NCI-H2227 treated with DMSO at 0.1 percent for 48 hours (cell line): ENCODE data around the gene TECPR1.

Experiments used
- DNase-seq: peaks from one replicate; lab custom pipeline; 2025; lab: John Stamatoyannopoulos, UW

Gene TECPR1

DNA sequence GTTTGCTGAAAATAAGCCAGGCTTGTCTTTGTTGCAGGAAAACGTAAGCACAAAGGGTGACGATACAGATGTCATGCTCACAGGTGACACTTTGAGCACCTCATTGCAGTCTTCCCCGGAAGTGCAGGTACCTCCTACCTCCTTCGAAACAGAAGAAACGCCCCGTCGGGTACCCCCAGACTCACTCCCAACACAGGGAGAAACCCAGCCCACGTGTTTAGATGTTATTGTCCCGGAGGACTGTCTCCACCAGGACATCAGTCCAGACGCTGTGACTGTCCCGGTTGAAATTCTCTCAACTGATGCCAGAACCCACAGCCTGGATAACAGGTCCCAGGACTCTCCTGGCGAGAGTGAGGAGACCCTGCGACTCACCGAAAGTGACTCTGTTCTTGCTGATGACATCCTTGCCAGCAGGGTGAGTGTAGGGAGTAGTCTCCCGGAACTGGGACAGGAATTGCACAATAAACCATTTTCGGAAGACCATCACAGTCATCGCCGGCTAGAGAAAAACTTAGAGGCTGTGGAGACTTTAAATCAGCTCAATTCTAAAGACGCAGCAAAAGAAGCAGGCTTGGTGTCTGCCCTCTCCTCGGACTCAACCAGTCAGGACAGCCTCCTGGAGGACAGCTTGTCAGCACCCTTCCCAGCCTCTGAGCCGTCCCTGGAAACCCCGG, 59.1 kb downstream of the TECPR1 start:
- no peak for DNase-seq

DNA sequence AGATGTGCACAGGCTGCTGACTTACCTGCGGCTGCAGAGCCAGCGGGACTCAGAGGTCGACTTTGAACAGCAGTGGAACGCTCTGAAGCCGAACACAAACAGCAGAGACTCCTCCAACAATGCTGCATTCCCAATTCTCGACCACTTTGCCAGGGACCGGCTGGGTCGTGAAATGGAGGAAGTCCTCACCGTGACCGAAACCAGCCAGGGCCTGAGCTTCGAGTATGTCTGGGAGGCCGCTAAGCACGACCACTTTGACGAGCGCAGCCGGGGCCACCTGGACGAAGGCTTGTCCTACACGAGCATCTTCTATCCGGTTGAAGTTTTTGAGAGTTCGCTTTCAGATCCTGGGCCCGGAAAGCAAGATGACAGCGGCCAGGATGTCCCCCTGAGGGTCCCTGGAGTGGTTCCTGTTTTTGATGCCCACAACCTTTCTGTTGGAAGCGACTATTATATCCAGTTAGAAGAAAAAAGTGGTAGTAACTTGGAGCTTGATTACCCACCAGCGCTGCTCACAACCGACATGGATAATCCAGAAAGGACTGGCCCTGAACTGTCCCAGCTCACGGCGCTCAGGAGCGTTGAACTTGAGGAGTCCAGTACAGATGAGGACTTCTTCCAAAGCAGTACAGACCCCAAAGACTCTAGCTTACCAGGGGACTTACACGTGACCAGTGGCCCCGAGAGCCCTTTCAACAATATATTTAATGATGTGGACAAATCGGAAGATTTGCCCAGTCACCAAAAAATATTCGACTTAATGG, 60.2 kb downstream of the TECPR1 start:
- no peak for DNase-seq

- no peak for DNase-seq
Measured at GRCh38 chr7:98189559-98189958, 62.5 kb downstream of the TECPR1 start.

- DNase-seq, result no peak
Measured at GRCh38 chr7:98187138-98187502, 64.9 kb downstream of the TECPR1 start.

GRCh38 chr7:98186452-98187137, 65.4 kb downstream of the TECPR1 start:
- DNase-seq, result no peak

- DNase-seq, result no peak
Measured at GRCh38 chr7:98185101-98185500, 66.9 kb downstream of the TECPR1 start.

DNA sequence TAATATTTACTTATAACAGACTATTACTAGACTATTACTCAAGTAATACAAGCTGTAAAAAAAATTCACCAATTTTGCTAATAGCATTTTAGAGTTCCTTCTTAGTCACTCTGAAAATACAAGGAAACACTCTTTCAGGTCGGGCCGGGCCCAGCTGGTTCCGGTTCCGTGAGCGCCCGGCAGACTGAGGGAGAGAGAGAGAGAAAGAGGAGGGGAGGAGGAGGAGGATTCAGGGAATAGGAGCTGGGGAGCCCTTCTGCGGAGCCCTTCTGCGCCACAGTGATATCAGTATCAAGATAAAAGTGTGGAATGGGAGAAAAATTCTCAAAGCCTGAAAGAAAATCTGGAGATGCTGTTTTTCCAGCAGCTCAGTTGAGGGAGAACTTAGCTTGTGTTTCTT, 71.3 kb downstream of the TECPR1 start:
- DNase-seq, result no peak

- DNase-seq, result no peak
Measured at GRCh38 chr7:98178762-98179490, 73.1 kb downstream of the TECPR1 start.

- no peak for DNase-seq
Measured at GRCh38 chr7:98178321-98178720, 73.7 kb downstream of the TECPR1 start.

- no peak for DNase-seq
Measured at GRCh38 chr7:98177553-98177952, 74.5 kb downstream of the TECPR1 start.

- no peak for DNase-seq
Measured at GRCh38 chr7:98175260-98175940, 76.6 kb downstream of the TECPR1 start.

GRCh38 chr7:98174334-98175259, 77.4 kb downstream of the TECPR1 start:
- DNase-seq, result no peak

DNA sequence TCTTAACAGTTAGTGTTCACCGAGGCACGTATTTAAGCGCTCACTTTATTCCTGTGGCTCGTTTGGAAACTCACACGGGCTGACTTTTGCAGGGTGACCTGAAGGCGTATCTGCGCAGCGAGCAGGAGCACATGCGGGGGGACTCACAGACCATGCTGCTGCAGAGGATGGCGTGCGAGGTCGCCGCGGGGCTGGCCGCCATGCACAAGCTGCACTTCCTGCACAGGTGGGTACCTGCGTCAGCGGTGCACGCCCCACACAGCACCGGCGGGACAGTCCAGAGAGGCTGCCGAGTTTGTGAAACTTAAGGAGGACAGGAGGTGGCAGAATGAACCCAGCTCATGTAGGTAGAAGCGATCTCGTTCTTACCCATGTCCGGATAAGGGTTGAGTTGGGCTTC, 80.6 kb downstream of the TECPR1 start:
- DNase-seq, result no peak

DNA sequence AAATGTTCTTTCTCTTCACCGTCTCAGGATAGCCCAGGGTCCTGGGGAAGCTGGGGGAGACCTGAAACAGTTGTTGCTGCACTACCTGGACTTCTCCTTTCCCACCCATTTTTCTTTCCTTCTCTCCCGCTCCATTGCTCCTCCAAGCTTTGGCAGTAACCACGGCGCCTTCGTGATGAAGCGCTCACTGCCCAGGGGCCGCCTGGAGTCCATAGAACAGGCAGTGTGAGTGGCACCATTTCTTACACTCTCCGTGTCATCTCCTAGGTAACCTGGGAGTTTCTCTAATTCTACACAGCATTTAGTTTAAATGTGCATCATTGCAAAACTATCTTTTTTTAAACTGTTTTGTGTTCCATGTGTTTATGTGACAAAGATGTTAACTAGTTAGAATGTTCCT, 81.1 kb downstream of the TECPR1 start:
- no peak for DNase-seq

GRCh38 chr7:98168904-98169621, 83.0 kb downstream of the TECPR1 start:
- DNase-seq, result no peak

GRCh38 chr7:98168181-98168903, 83.7 kb downstream of the TECPR1 start:
- peak; percentile 61 for DNase-seq

DNA sequence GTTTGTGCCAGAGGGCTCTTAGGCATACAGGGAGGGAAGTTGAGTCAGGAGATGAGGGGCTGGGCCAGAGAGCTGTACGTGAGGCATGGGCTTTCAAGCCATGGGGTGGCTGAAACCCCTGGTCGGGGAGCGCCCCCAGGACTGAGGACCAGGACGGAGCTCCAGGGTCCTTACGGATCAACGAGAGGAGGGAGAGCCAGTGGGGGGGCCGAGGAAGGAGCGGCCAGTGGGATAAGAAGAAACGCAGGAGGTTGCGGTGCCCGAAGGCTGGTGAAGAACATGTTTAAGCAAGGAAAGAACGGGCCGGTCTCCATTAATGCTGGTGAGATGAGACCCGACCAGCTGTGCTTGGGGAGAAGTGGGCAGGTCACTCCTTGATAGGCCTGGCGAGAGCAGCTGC, 84.4 kb downstream of the TECPR1 start:
- no peak for DNase-seq

DNA sequence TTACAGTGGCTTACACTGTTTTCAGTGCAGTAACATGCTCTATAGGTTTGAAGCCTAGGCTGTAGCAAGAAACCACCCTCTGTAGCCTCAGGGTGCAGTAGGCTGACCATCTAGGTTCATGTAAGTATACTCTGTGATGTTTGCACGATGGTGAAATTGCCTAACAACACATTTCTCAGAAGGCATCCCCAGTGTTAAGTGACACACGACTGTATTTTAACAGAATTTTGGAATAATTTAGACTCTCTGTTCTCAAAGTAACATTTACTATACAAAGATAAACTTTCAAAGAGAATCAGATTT, 85.4 kb downstream of the TECPR1 start:
- no peak for DNase-seq

- DNase-seq, result peak; percentile 45
Measured at GRCh38 chr7:98165827-98166667, 86.0 kb downstream of the TECPR1 start.
